Measurements from ENCODE around the gene C11orf65.

- no peak for TF ChIP-seq CTCF (IDR thresholded peaks at IDR 0.05)
- no peak for TF ChIP-seq POLR2A (IDR thresholded peaks at IDR 0.05)
Observed at GRCh38 chr11:108511851-108512474, 44.6 kb upstream of the C11orf65 start.

All from uterus (tissue), 2 donors.